Esophagus squamous epithelium (tissue), 5 donors: ENCODE results near the gene CASS4. TPM values are rescaled to one million over a fixed set of nuclear protein-coding genes. Genes with fewer than 3 reads are reported as not detected.
"Not testable (repeated sequence)": the region's sequence is repeated elsewhere in the genome, so short reads cannot be mapped to it uniquely, and the experiment has no call there.

Experiments used
- DNase-seq: peaks from one replicate; lab custom pipeline; 2025; lab: John Stamatoyannopoulos, UW
- H3K27ac ChIP-seq, 4 donors: fragments of 200-600 bp; sonication (generic); one replicate each; pipeline ENCODE4 v1.5.1; 2016 to 2019; ENCODE audit warnings: mild to moderate bottlenecking in 1 of 4
- H3K27me3 ChIP-seq, 4 donors: fragments of 200-600 bp; sonication (generic); 1 replicate in 3 of 4; 2 replicates in 1 of 4; pipeline versions ENCODE4 v1.5.1 to v1.6.0; 2017 to 2021; ENCODE audit warnings: antibody characterized with exemption in 1 of 4
- H3K36me3 ChIP-seq, 3 donors: fragments of 200-600 bp; sonication (generic); one replicate each; pipeline ENCODE4 v1.5.1; 2016 to 2019
- H3K4me1 ChIP-seq, 3 donors: fragments of 200-600 bp; sonication (generic); one replicate each; pipeline ENCODE4 v1.5.1; 2017 to 2019
- H3K4me3 ChIP-seq, 4 donors: fragments of 200-600 bp; sonication (generic); 1 replicate in 3 of 4; 2 replicates in 1 of 4; pipeline ENCODE4 v1.5.1; 2016 to 2019; ENCODE audit warnings: mild to moderate bottlenecking in 2 of 4, moderate library complexity in 1 of 4
- H3K9me3 ChIP-seq, 3 donors: fragments of 200-600 bp; sonication (generic); one replicate each; pipeline ENCODE4 v1.5.1; 2016 to 2019
- POLR2A ChIP-seq, 4 donors: fragments of 450-650 bp; IDR thresholded peaks; one replicate each; pipeline ENCODE4 v1.6.1; 2017; ENCODE audit warnings: antibody characterized with exemption in 4 of 4, mild to moderate bottlenecking in 4 of 4, moderate library complexity in 3 of 4
- WGBS, 2 donors: methylation state at CpG; one replicate each; pipeline ENCODE4 v1.1.5; 2018; 5-methylcytosine and 5-hydroxymethylcytosine counted together
- intact Hi-C: fragments of 100-400 bp; cut with DNase I; formaldehyde crosslinking; loops from one replicate; pipeline ENCODE4 v1.15.0; 2022
- total RNA-seq, 4 donors: library from RNA; depleted of rRNA; stranded (reverse); fragments of >200 nt; gene quantifications; one replicate each; pipeline ENCODE4 v1.1.0, GENCODE V29; 2016
- TF ChIP-seq, protein P1 (sequence below), 6 experiments: fragments of 450-650 bp in 4 of 6; fragments of 200-600 bp in 2 of 6; sonication (generic) in 2 of 6; IDR thresholded peaks; one replicate each; pipeline ENCODE4 v1.5.1; 2016 to 2019; ENCODE audit warnings: antibody characterized with exemption in 6 of 6, mild to moderate bottlenecking in 4 of 6, moderate library complexity in 4 of 6
- donor health status: DM: yes; HTN: yes; CAD: no.

The CASS4 gene
- total RNA-seq, 4 donors from 2014 or later = 0.22 to 1.3 (median 0.63) TPM

- Histone ChIP-seq H3K27me3 (no peaks in the 10 kb centered on the region), H3K36me3 (peaks cover 0 to 75% (median 18%) of the 10 kb centered on the region in 3 donors), H3K4me1 (peaks cover 0 to 9% (median 7%) of the 10 kb centered on the region in 3 donors), H3K27ac (no peak overlapping the region), H3K9me3 (no peaks in the 10 kb centered on the region), H3K4me3 (no peak overlapping the region)
- intact Hi-C loops = no loop called here
- no peak for DNase-seq
- WGBS, 2 donors = 92 to 98% methylated on average over 3 of the region's 3 CpGs
- TF ChIP-seq, protein P1, sequence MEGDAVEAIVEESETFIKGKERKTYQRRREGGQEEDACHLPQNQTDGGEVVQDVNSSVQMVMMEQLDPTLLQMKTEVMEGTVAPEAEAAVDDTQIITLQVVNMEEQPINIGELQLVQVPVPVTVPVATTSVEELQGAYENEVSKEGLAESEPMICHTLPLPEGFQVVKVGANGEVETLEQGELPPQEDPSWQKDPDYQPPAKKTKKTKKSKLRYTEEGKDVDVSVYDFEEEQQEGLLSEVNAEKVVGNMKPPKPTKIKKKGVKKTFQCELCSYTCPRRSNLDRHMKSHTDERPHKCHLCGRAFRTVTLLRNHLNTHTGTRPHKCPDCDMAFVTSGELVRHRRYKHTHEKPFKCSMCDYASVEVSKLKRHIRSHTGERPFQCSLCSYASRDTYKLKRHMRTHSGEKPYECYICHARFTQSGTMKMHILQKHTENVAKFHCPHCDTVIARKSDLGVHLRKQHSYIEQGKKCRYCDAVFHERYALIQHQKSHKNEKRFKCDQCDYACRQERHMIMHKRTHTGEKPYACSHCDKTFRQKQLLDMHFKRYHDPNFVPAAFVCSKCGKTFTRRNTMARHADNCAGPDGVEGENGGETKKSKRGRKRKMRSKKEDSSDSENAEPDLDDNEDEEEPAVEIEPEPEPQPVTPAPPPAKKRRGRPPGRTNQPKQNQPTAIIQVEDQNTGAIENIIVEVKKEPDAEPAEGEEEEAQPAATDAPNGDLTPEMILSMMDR (IDR thresholded peaks at IDR 0.05) = no peak
- no peak for TF ChIP-seq POLR2A (IDR thresholded peaks at IDR 0.05)
Observed at GRCh38 chr20:56406910-56407309, 5.2 kb upstream of the CASS4 start.

DNA sequence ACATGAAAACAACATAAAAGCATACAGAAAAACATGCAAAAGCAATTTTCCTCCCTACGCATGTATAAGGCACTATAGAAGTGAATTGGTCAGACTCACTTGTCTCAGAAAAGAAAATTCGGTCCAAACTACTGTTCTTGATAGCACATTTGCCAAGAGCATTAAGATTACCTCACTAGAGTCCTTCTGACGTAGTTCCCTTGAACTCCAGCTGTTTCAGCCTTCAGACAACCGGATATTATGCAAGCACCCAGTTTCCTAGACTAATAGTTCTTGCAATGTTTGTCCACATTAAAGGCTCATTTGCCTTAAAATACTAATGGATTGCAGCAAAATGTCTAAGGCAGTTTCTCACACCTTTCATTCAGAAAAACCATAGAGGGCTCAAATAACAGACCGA, 2.5 kb upstream of the CASS4 start:
- Histone ChIP-seq H3K4me3 (no peak overlapping the region), H3K4me1 (peaks cover 0 to 18% (median 7%) of the 10 kb centered on the region in 3 donors), H3K27me3 (no peaks in the 10 kb centered on the region), H3K27ac (peak overlapping the region in 1 of 4 donors; percentile 17), H3K9me3 (no peaks in the 10 kb centered on the region), H3K36me3 (peaks cover 0 to 49% (median 4%) of the 10 kb centered on the region in 3 donors)
- DNase-seq = no peak
- WGBS, 2 donors = 74 to 85% methylated on average over 5 of the region's 5 CpGs
- intact Hi-C loops = no loop called here
- TF ChIP-seq, protein P1 (IDR thresholded peaks at IDR 0.05) = no peak
- TF ChIP-seq POLR2A (IDR thresholded peaks at IDR 0.05) = no peak

- no peaks in the 10 kb centered on the region for H3K9me3 ChIP-seq
- 67 to 91% methylated on average over 1 of the region's 1 CpG for WGBS, 2 donors
- no peaks in the 10 kb centered on the region for H3K27me3 ChIP-seq
- DNase-seq = no peak
- no peak for TF ChIP-seq POLR2A (IDR thresholded peaks at IDR 0.05)
- TF ChIP-seq, protein P1 (IDR thresholded peaks at IDR 0.05) = no peak
- intact Hi-C loops = no loop called here
- H3K4me1 ChIP-seq = peaks cover 0 to 18% (median 7%) of the 10 kb centered on the region in 3 donors
- no peak overlapping the region for H3K4me3 ChIP-seq
- peaks cover 0 to 44% (median 4%) of the 10 kb centered on the region in 3 donors for H3K36me3 ChIP-seq
- H3K27ac ChIP-seq = no peak overlapping the region
Observed at GRCh38 chr20:56409956-56410355, 2.1 kb upstream of the CASS4 start.

- WGBS, 2 donors = 93% methylated on average over 5 to 7 of the region's 7 CpGs
- intact Hi-C loops, H3K4me3 ChIP-seq, DNase-seq, H3K27me3 ChIP-seq, H3K9me3 ChIP-seq: not testable (repeated sequence)
- Histone ChIP-seq H3K4me1 (peaks cover 0 to 18% (median 7%) of the 10 kb centered on the region in 3 donors), H3K27ac (peak overlapping the region; percentile 36 to 80 (median 64)), H3K36me3 (peaks cover 0 to 31% (median 4%) of the 10 kb centered on the region in 3 donors)
Observed at GRCh38 chr20:56411287-56411686, 773 bp upstream of the CASS4 start.

- WGBS, 2 donors = 84 to 88% methylated on average over 7 of the region's 7 CpGs
- H3K4me1 ChIP-seq = peaks cover 0 to 18% (median 7%) of the 10 kb centered on the region in 3 donors
Observed at GRCh38 chr20:56412473-56412790, 372 bp downstream of the CASS4 start.

More at GRCh38 chr20:56412473-56412790, 372 bp downstream of the CASS4 start:
- peak overlapping the region; percentile 36 to 80 (median 64) for H3K27ac ChIP-seq
- H3K36me3 ChIP-seq = peaks cover 0 to 20% (median 2%) of the 10 kb centered on the region in 3 donors
- no peak for DNase-seq
- H3K27me3 ChIP-seq = no peaks in the 10 kb centered on the region
- H3K4me3 ChIP-seq = peak overlapping the region in 3 of 4 donors; percentile 17 to 47 (median 17)
- TF ChIP-seq, protein P1 (IDR thresholded peaks at IDR 0.05) = no peak
- no peak for TF ChIP-seq POLR2A (IDR thresholded peaks at IDR 0.05)
- intact Hi-C loops = no loop called here
- H3K9me3 ChIP-seq = no peaks in the 10 kb centered on the region
